H9 (cell line): ENCODE data around the gene PACS1. TPM values are rescaled to one million over a fixed set of nuclear protein-coding genes. Genes with fewer than 3 reads are reported as not detected.

Experiments used
- DNase-seq: peaks from one replicate; pipeline ENCODE4 v3.0.0-alpha.2; 2017
- H2AFZ ChIP-seq: one replicate; pipeline ENCODE4 v1.6.1; 2013; ENCODE audit warnings: mild to moderate bottlenecking, low read length, control low read depth, moderate library complexity
- H2AK5ac ChIP-seq: 2 replicates; pipeline ENCODE4 v1.6.1; 2013; ENCODE audit warnings: low read length, control low read depth, mixed read lengths; ENCODE audit not compliant: insufficient read length
- H2BK120ac ChIP-seq: one replicate; pipeline ENCODE4 v1.6.1; 2013; ENCODE audit warnings: low read depth, mild to moderate bottlenecking, low read length, control low read depth, inconsistent platforms; ENCODE audit not compliant: poor library complexity, severe bottlenecking
- H2BK12ac ChIP-seq: 2 replicates; pipeline ENCODE4 v1.6.1; 2013; ENCODE audit warnings: low read length, control low read depth, mixed read lengths, low read depth; ENCODE audit not compliant: insufficient read length
- H2BK15ac ChIP-seq: 2 replicates; pipeline ENCODE4 v1.6.1; 2013; ENCODE audit warnings: low read depth, low read length, control low read depth
- H2BK20ac ChIP-seq: one replicate; pipeline ENCODE4 v1.6.1; 2013; ENCODE audit warnings: low read depth, mild to moderate bottlenecking, low read length, control low read depth, inconsistent platforms; ENCODE audit not compliant: poor library complexity, severe bottlenecking
- H2BK5ac ChIP-seq: 2 replicates; pipeline ENCODE4 v1.6.1; 2013; ENCODE audit warnings: low read length, control low read depth, mixed read lengths; ENCODE audit not compliant: insufficient read length
- H3K14ac ChIP-seq: 2 replicates; pipeline ENCODE4 v1.6.1; 2013; ENCODE audit warnings: low read length, control low read depth; ENCODE audit not compliant: insufficient read depth
- H3K18ac ChIP-seq: 2 replicates; pipeline ENCODE4 v1.6.1; 2013; ENCODE audit warnings: low read depth, mild to moderate bottlenecking, mixed read lengths, low read length, control low read depth; ENCODE audit not compliant: insufficient read length
- H3K23ac ChIP-seq: 2 replicates; pipeline ENCODE4 v1.6.1; 2013; ENCODE audit warnings: low read length, control low read depth, mixed read lengths, low read depth; ENCODE audit not compliant: insufficient read length
- H3K23me2 ChIP-seq: 2 replicates; pipeline ENCODE4 v1.6.1; 2013; ENCODE audit warnings: low read depth, mild to moderate bottlenecking, mixed read lengths, low read length, control low read depth; ENCODE audit not compliant: insufficient read length, poor library complexity, severe bottlenecking
- H3K27ac ChIP-seq: 2 replicates; pipeline ENCODE4 v1.5.1; 2013; ENCODE audit warnings: low read length, control low read depth, mixed read lengths, low read depth; ENCODE audit not compliant: insufficient read length
- H3K27me3 ChIP-seq: 2 replicates; pipeline ENCODE4 v1.6.1; 2013; ENCODE audit warnings: low read length, control low read depth, inconsistent platforms; ENCODE audit not compliant: insufficient read depth
- H3K4ac ChIP-seq: 2 replicates; pipeline ENCODE4 v1.6.1; 2013; ENCODE audit warnings: low read depth, mild to moderate bottlenecking, control low read depth, inconsistent platforms, low read length, moderate library complexity
- H3K4me1 ChIP-seq: 2 replicates; pipeline ENCODE4 v1.6.1; 2013; ENCODE audit warnings: low read length, control low read depth, inconsistent platforms; ENCODE audit not compliant: insufficient read depth
- H3K4me2 ChIP-seq: 2 replicates; pipeline ENCODE4 v1.6.1; 2013; ENCODE audit warnings: low read length, control low read depth, mixed read lengths; ENCODE audit not compliant: insufficient read length, insufficient read depth
- H3K56ac ChIP-seq: 2 replicates; pipeline ENCODE4 v1.6.1; 2013; ENCODE audit warnings: low read depth, mild to moderate bottlenecking, mixed read lengths, low read length, control low read depth; ENCODE audit not compliant: insufficient read length
- H3K79me1 ChIP-seq: 2 replicates; pipeline ENCODE4 v1.6.1; 2013; ENCODE audit warnings: low read depth, mild to moderate bottlenecking, moderate library complexity, low read length, control low read depth, inconsistent platforms; ENCODE audit not compliant: insufficient read depth, poor library complexity, severe bottlenecking
- H3K79me2 ChIP-seq: 2 replicates; pipeline ENCODE4 v1.6.1; 2013; ENCODE audit warnings: low read length, control low read depth, inconsistent platforms; ENCODE audit not compliant: insufficient read depth
- H3K9ac ChIP-seq: 2 replicates; pipeline ENCODE4 v1.6.1; 2013; ENCODE audit warnings: low read length, control low read depth, mixed read lengths; ENCODE audit not compliant: insufficient read length; ENCODE audit errors: extremely low read depth
- H3K9me3 ChIP-seq: one replicate; pipeline ENCODE4 v1.6.1; 2013; ENCODE audit warnings: low read depth, low read length, inconsistent platforms; ENCODE audit not compliant: control insufficient read depth
- H3T11ph ChIP-seq: one replicate; pipeline ENCODE4 v1.6.1; 2013; ENCODE audit warnings: mild to moderate bottlenecking, low read length, control low read depth, inconsistent platforms
- H4K20me1 ChIP-seq: one replicate; pipeline ENCODE4 v1.6.1; 2013; ENCODE audit not compliant: control insufficient read depth, insufficient read length, insufficient read depth
- H4K5ac ChIP-seq: 2 replicates; pipeline ENCODE4 v1.6.1; 2013; ENCODE audit warnings: low read depth, mild to moderate bottlenecking, mixed read lengths, low read length, control low read depth; ENCODE audit not compliant: insufficient read length
- H4K8ac ChIP-seq: replicated peaks from 2 replicates; pipeline ENCODE4 v1.6.1; 2013; ENCODE audit warnings: low read length, control low read depth, mixed read lengths, low read depth; ENCODE audit not compliant: insufficient read length
- H4K91ac ChIP-seq: 2 replicates; pipeline ENCODE4 v1.6.1; 2013; ENCODE audit warnings: low read depth, mild to moderate bottlenecking, moderate library complexity, mixed read lengths, low read length, control low read depth; ENCODE audit not compliant: insufficient read length
- H3K27ac Mint-ChIP-seq, 3 experiments: 2 replicates in 2 of 3; 3 replicates in 1 of 3; pipeline ENCODE4 v1.8.0; 2020 to 2021; ENCODE audit warnings: mixed read lengths in 3 of 3, mild to moderate bottlenecking in 1 of 3, moderate library complexity in 1 of 3
- H3K27me3 Mint-ChIP-seq: 2 replicates; pipeline ENCODE4 v1.8.0; 2021; ENCODE audit warnings: low read depth, mild to moderate bottlenecking, moderate library complexity, mixed read lengths
- H3K36me3 Mint-ChIP-seq, 3 experiments: 2 replicates in 2 of 3; 3 replicates in 1 of 3; pipeline ENCODE4 v1.8.0; 2020 to 2021; ENCODE audit warnings: low read depth in 3 of 3, mixed read lengths in 3 of 3; ENCODE audit not compliant: insufficient read depth in 1 of 3
- H3K4me1 Mint-ChIP-seq, 2 experiments: 2 replicates each; pipeline ENCODE4 v1.8.0; 2020; ENCODE audit warnings: mixed read lengths in 2 of 2
- H3K4me3 Mint-ChIP-seq, 2 experiments: 2 replicates in 1 of 2; 3 replicates in 1 of 2; pipeline ENCODE4 v1.8.0; 2020 to 2021; ENCODE audit warnings: mild to moderate bottlenecking in 2 of 2, mixed read lengths in 2 of 2, moderate library complexity in 1 of 2
- H3K9me3 Mint-ChIP-seq, 2 experiments: 2 replicates in 1 of 2; 3 replicates in 1 of 2; pipeline ENCODE4 v1.8.0; 2020; ENCODE audit warnings: mild to moderate bottlenecking in 2 of 2, mixed read lengths in 2 of 2, moderate library complexity in 1 of 2
- WGBS: extraction: QIAGEN DNeasy Blood & Tissue Kit; methylation state at CpG from one replicate; pipeline ENCODE4 v1.1.7; 2013; ENCODE audit warnings: missing lambda C conversion rate, low lambda C conversion rate, mixed read lengths; ENCODE audit not compliant: insufficient read length; ENCODE audit errors: extremely low coverage; 5-methylcytosine and 5-hydroxymethylcytosine counted together
- total RNA-seq: library from RNA; stranded (reverse); gene quantifications from 2 replicates; pipeline ENCODE4 v1.2.1, GENCODE V29; 2021
- TF ChIP-seq, protein P1 (sequence below): fragments of 200-600 bp; sonication (generic); conservative IDR thresholded peaks from 3 replicates; pipeline ENCODE4 v1.8.0; 2021; ENCODE audit warnings: antibody characterized with exemption, mild to moderate bottlenecking

Gene PACS1
- total RNA-seq, 1 experiment from 2014 or later, result 35.5 TPM

DNA sequence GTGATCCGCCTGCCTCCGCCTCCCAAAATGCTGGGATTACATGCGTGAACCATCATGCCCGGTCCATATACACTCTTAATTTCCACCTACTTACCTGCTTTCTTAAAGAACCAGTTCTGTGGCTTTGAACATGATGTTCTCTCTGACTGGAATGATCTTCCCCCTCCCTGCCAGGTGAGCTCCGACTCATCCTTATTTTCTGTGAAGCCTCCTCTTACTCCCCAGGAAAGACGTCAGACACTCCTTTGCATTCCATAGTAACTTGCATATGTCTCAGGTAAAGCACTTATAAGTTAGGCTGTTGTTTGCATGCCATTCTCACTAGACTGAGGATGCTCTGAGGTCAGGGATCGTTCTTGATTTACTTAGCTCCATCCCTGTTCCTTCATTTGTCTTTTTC, 106.6 kb downstream of the PACS1 start:
- Histone ChIP-seq H3K9ac (no peak overlapping the region), H3K79me1 (no peaks in the 10 kb centered on the region), H2BK20ac (no peak overlapping the region), H3K79me2 (no peaks in the 10 kb centered on the region), H2BK12ac (no peak overlapping the region), H2BK120ac (no peak overlapping the region), H3K4me1 (no peaks in the 10 kb centered on the region), H4K20me1 (no peaks in the 10 kb centered on the region), H4K8ac (no peak overlapping the region), H3K23me2 (no peaks in the 10 kb centered on the region), H3K23ac (no peak overlapping the region), H4K5ac (no peak overlapping the region), H2BK5ac (no peak overlapping the region), H3K4ac (no peak overlapping the region), H3K4me2 (no peak overlapping the region), H3K14ac (no peak overlapping the region), H3K27me3 (no peaks in the 10 kb centered on the region), H2BK15ac (no peak overlapping the region), H3K27ac (no peak overlapping the region), H3K56ac (no peak overlapping the region), H3K18ac (no peak overlapping the region), H2AFZ (no peak overlapping the region), H2AK5ac (no peak overlapping the region), H4K91ac (no peak overlapping the region), H3K9me3 (no peaks in the 10 kb centered on the region), H3T11ph (no peak overlapping the region)
- Mint-ChIP-seq H3K27me3 (no peaks in the 10 kb centered on the region; the same call in 1 of the 2 replicates), H3K9me3 (no peaks in the 10 kb centered on the region), H3K4me1 (peaks cover 0 to 2% of the 10 kb centered on the region in 2 experiments; a peak in 1 of 4 replicates), H3K4me3 (no peak overlapping the region), H3K27ac (no peak overlapping the region; a peak in 3 of 7 replicates), H3K36me3 (no peaks in the 10 kb centered on the region)
- no CpG with 5 or more reads among the region's 7 CpGs for WGBS
- no peak for DNase-seq
- TF ChIP-seq, protein P1, sequence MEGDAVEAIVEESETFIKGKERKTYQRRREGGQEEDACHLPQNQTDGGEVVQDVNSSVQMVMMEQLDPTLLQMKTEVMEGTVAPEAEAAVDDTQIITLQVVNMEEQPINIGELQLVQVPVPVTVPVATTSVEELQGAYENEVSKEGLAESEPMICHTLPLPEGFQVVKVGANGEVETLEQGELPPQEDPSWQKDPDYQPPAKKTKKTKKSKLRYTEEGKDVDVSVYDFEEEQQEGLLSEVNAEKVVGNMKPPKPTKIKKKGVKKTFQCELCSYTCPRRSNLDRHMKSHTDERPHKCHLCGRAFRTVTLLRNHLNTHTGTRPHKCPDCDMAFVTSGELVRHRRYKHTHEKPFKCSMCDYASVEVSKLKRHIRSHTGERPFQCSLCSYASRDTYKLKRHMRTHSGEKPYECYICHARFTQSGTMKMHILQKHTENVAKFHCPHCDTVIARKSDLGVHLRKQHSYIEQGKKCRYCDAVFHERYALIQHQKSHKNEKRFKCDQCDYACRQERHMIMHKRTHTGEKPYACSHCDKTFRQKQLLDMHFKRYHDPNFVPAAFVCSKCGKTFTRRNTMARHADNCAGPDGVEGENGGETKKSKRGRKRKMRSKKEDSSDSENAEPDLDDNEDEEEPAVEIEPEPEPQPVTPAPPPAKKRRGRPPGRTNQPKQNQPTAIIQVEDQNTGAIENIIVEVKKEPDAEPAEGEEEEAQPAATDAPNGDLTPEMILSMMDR, result no peak
